ENCODE data around the gene ADAMTS5. TPM values are rescaled to one million over a fixed set of nuclear protein-coding genes. Genes with fewer than 3 reads are reported as not detected.

The ADAMTS5 gene
- total RNA-seq, 2 donors from 2014 or later: 0.33 to 1.9 TPM

GRCh38 chr21:26888256-26888655 is 78.6 kb downstream of the ADAMTS5 start:
- Mint-ChIP-seq H3K36me3 (ENCODE audit: low read depth) (no peaks in the 10 kb centered on the region), H3K27ac (no peak overlapping the region), H3K4me1 (peaks cover 7% of the 10 kb centered on the region), H3K27me3 (ENCODE audit: insufficient read depth) (no peaks in the 10 kb centered on the region), H3K4me3 (no peak overlapping the region), H3K9me3 (no peaks in the 10 kb centered on the region)
- Histone ChIP-seq H3K27me3 (ENCODE audit: control insufficient read depth, insufficient read depth, low read length, poor library complexity, severe bottlenecking) (no peaks in the 10 kb centered on the region), H3K36me3 (ENCODE audit: control insufficient read depth, insufficient read depth, low read length) (no peaks in the 10 kb centered on the region), H3K4me1 (ENCODE audit: control insufficient read depth, insufficient read depth, low read length) (no peaks in the 10 kb centered on the region), H3K9me3 (ENCODE audit: control insufficient read depth, low read length) (peaks cover 13% of the 10 kb centered on the region), H3K4me3 (ENCODE audit: low read length) (no peak overlapping the region), H3K9ac (ENCODE audit: extremely low read depth, low read length, poor library complexity, severe bottlenecking) (no peak overlapping the region), H3K27ac (ENCODE audit: low read depth, low read length) (no peak overlapping the region)
- DNase-seq: no peak
- no peak for TF ChIP-seq CTCF (conservative IDR thresholded peaks at IDR 0.05)

GRCh38 chr21:26887251-26887650 is 79.6 kb downstream of the ADAMTS5 start:
- no peaks in the 10 kb centered on the region for H3K27me3 Mint-ChIP-seq (ENCODE audit: insufficient read depth)
- Histone ChIP-seq H3K4me3 (ENCODE audit: low read length) (no peak overlapping the region), H3K36me3 (ENCODE audit: control insufficient read depth, insufficient read depth, low read length) (no peaks in the 10 kb centered on the region), H3K4me1 (ENCODE audit: control insufficient read depth, insufficient read depth, low read length) (no peaks in the 10 kb centered on the region), H3K27ac (ENCODE audit: low read depth, low read length) (no peak overlapping the region), H3K27me3 (ENCODE audit: control insufficient read depth, insufficient read depth, low read length, poor library complexity, severe bottlenecking) (no peaks in the 10 kb centered on the region), H3K9me3 (ENCODE audit: control insufficient read depth, low read length) (peaks cover 13% of the 10 kb centered on the region), H3K9ac (ENCODE audit: extremely low read depth, low read length, poor library complexity, severe bottlenecking) (no peak overlapping the region)
- 83 to 95% methylated on average over 3 of the region's 3 CpGs for WGBS, 2 experiments (ENCODE audit: insufficient coverage in 1 of 2, insufficient read length in 1 of 2)
- H3K4me3 Mint-ChIP-seq: no peak overlapping the region
- peaks cover 7% of the 10 kb centered on the region for H3K4me1 Mint-ChIP-seq
- H3K9me3 Mint-ChIP-seq: no peaks in the 10 kb centered on the region
- no peak for DNase-seq
- TF ChIP-seq CTCF (conservative IDR thresholded peaks at IDR 0.05): no peak
- H3K36me3 Mint-ChIP-seq (ENCODE audit: low read depth): no peaks in the 10 kb centered on the region
- no peak overlapping the region for H3K27ac Mint-ChIP-seq

GRCh38 chr21:26884436-26884835 is 82.5 kb downstream of the ADAMTS5 start:
- H3K27ac Mint-ChIP-seq: no peak overlapping the region
- no peaks in the 10 kb centered on the region for H3K9me3 Mint-ChIP-seq
- Histone ChIP-seq H3K4me3 (ENCODE audit: low read length) (no peak overlapping the region), H3K9me3 (ENCODE audit: control insufficient read depth, low read length) (peaks cover 13% of the 10 kb centered on the region), H3K4me1 (ENCODE audit: control insufficient read depth, insufficient read depth, low read length) (no peaks in the 10 kb centered on the region), H3K36me3 (ENCODE audit: control insufficient read depth, insufficient read depth, low read length) (no peaks in the 10 kb centered on the region), H3K9ac (ENCODE audit: extremely low read depth, low read length, poor library complexity, severe bottlenecking) (no peak overlapping the region), H3K27ac (ENCODE audit: low read depth, low read length) (no peak overlapping the region), H3K27me3 (ENCODE audit: control insufficient read depth, insufficient read depth, low read length, poor library complexity, severe bottlenecking) (no peaks in the 10 kb centered on the region)
- no peak for DNase-seq
- peaks cover 20% of the 10 kb centered on the region for H3K4me1 Mint-ChIP-seq
- no peaks in the 10 kb centered on the region for H3K36me3 Mint-ChIP-seq (ENCODE audit: low read depth)
- no peaks in the 10 kb centered on the region for H3K27me3 Mint-ChIP-seq (ENCODE audit: insufficient read depth)
- no peak overlapping the region for H3K4me3 Mint-ChIP-seq
- no peak for TF ChIP-seq CTCF (conservative IDR thresholded peaks at IDR 0.05)
- WGBS, 2 experiments (ENCODE audit: insufficient coverage in 1 of 2, insufficient read length in 1 of 2): 94 to 100% methylated on average over 1 of the region's 2 CpGs
